Ureter (tissue), 1 donor: ENCODE measurements around the gene ANKRD17. TPM values are rescaled to one million over a fixed set of nuclear protein-coding genes. Genes with fewer than 3 reads are reported as not detected.
A peak's percentile ranks its signal among the peaks of the same experiment; 100 is the strongest.

Experiments
- DNase-seq: peaks from one replicate; pipeline ENCODE4 v3.0.0-alpha.2; 2020; ENCODE audit warnings: low spot score
- total RNA-seq: library from RNA; stranded (reverse); gene quantifications from one replicate; pipeline ENCODE4 v1.2.4, GENCODE V29; 2023
- donor health status: DM: yes; HTN: yes; CAD: no.

Gene ANKRD17
- total RNA-seq, 1 donor from 2014 or later: 101 TPM

DNA sequence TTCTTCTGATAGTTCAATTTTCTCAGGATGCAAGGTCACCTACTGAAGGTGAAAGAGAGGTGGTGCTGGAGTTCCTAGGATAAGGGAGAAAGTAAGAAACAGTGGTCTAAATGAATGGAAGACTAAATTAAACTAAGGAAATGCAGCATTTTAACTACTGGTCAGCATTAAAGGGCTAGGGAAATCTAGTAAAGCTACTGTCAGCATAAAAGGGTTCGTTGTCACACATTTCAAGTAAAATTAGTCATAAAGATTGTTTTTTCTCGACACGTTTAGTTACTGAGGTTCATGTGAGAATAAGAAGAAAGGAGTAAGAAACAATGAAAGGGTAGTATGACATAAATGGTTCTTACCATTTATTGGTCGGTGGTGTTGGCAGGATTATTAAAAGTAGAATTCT, 149.1 kb downstream of the ANKRD17 start:
- DNase-seq: no peak

DNA sequence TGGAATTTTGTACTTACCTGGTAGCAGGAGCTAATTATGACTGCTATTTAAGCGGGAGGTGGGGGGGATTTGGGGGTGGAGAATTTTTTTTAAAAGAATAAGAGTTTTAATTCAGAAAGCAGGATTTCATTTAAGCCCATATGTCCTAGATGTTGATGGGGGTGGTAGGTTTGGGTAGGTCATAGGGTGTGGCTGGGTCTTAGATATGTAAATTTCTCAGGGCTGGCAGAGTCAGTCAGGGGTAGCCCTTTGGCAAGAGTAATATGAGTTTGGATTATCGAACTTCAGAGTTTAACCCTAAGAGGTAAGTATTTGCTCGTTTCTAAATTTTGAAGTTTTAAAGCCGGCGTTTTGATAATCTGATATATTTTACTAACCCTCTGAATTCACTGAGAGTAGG, 153.9 kb downstream of the ANKRD17 start:
- no peak for DNase-seq

DNA sequence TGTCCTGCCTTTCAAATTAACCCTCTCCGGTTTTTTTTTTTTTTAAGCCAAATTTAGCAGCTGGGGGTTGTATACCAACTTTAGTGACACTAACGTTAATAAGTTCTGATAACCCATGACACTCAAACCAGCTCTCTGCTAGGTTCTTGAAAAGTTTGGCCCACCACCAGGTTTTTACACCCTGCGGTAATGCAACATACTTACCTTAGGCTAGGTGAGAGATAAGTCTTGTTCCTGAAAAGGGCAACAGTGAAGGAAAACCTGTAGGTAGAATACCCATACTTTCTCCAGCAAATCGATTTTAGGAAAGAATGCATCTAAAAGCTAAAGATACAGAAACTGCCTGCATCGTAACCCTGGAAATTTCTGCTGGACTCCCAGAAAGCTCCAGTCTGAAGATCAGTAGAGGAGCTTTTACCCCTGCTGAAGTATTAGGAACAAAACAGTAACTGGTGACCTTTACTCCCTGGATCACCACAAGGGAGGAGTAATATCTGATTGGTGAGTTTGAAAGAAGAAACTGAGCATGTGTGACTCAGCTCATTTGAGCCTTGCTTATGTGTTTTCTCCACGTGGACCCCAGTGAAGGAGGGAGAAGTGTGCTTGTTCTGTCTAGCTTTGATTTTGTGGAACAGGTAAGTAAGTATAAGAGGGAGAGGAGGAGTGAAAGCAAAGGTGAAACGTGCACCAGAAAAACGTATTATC, 154.6 kb downstream of the ANKRD17 start:
- no peak for DNase-seq

DNA sequence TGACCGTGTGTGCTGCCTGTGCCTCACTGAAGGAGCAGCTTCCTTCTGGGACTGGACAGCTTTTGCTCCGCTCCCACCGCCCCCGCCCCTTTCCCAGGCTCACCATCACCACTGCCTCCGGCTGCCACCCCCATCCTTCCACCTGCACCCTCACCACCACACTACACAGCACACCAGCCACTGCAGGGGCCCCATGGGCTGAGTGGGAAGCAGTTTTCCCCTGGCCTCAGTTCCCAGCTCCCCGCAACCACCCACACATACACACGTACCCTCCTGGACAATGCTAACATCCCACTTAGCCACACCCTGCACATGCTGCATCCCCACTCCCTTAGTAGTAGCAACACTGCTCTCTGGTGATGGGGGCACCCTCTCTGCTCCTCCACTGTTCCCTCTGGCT, 159.5 kb downstream of the ANKRD17 start:
- DNase-seq: no peak

DNA sequence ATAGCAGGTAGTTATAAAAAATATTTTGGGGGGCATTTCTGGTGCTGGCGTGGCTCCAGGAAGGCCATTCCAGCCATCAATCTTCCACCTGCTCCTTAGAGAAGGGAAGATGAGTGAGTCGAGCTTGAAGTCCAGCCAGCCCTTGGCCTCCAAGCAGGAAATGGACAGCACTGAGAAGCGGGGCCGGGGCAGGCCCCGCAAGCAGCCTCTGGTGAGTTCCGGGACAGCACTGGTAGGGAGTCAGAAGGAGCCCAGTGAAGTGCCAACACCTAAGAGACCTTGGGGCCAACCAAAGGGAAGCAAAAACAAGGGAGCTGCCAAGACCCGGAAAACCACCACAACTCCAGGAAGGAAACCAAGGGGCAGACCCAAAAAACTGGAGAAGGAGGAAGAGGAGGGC, 159.9 kb downstream of the ANKRD17 start:
- DNase-seq: no peak

DNA sequence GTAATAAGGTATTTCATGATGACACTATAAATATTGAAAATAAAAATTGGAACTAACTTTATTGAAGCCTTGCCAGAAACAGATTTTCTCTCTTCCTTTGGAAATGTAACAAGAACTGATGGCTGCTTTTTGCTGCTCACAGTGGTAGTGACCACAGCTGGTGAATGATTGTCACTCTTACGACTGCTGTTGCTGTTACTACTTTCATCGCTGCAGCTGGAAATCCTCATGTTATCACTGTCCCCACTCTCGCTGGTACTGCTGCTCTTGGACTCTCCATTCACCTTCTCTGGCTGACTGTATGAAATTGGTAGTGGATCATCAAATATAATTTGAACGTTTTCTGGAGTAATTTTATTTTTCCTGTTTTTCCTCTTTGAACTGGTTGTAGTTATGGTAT, 160.6 kb downstream of the ANKRD17 start:
- DNase-seq: no peak

DNA sequence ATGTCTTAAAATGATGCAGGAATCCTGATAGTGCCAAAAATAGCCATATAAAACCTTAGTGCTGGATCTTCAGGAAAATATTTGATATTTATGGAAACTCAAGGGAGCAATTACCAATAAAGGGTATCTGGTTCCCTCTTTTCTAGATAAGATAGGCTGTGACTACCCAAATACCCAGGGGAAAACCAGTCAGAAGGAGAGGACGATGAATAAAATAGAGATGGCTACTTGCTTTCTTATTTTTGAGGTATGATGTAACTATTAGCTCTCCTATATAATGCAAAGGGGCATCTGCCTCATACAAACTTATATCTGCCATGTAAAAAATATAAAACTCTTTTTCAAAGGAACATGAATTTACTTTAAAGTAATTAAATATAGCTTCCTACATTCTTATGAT, 165.7 kb downstream of the ANKRD17 start:
- DNase-seq: no peak

DNA sequence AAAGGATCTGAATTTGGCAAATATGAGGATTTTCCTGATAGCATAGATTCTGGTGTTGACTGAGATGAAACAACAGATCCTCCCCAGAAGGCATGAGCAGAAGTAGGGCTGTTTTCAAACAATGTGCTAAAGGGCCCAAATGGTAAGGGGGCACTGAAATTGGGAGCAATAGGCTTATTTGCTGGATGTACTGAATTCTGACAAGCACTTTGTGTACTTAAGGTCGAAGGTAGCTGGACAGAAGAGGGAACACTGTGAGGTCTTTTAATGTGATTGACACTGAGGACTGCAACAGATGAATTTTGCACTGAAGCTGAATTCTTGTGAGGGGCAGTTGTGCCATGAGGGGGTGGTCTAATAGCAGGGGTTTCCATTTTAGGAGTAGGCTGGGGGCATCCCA, 167.9 kb downstream of the ANKRD17 start:
- no peak for DNase-seq

DNA sequence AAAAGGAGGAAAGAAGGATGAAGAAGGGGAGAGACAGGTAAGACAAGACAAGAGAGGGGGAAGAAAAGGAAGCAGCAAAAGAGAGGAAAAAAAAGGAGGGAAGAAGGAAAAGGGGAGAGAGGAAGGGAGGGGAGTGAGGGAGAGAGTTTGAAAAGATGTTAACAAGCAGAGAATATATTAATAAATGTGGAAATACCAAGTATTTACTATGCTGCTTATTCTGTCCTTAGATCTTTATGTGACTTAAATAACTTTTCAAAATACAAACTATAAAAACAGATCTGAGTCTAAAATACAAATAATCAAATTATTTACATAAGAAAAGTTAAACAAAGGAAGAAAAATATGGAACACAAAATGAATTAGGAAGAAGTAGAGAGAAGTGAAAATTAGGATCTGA, 170.7 kb downstream of the ANKRD17 start:
- no peak for DNase-seq

DNA sequence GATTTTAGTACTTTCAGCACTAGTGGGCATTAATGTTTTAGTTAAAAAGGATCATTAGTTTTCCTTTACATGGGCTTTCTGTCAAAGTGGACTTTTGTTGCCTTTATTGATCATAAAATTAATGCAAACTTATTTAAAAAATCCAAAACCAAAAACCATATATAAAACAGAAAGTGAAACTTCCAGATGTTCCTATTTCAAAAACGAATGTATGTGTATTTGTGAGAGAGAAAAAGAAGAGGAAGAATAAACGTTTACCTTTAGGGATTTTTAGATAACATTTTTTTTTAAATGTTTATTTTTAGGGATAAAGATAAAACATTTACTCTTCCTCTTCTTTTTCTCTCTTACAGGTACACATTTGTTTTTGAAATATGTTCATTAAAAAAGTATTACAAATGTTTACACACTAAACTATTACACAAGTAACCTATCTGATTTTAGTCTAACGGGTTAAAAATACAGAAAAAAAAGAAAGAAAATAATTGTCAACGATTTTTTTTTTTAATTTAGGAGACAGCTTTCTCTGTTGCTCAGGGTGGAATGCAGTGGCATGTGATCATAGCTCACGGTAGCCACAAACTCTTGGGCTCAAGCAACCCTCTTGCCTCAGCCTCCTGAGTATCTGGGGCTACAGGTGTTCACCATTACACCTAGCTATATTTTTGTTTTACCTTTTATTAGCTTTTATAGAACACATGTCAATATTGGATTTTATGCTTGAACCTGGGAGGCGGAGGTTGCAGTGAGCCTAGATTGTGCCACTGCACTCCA, 172.3 kb downstream of the ANKRD17 start:
- no peak for DNase-seq

DNA sequence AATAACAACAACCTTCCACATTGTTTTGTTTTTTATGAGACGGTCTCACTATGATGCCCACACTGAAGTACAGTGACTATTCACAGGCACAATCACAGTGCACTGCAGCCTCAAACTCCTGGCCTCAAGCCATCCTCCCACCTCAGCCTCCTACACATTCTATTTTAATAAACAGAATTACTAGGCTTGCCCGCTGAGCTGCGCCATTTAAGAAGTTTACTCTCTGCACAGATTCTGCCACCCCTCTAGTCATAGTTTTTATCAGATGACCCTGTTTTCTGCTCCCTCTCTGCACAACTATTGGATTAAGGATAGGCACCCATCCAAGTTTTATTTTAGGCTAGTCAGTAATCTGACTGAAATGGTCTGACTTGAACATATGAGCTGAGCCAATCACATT, 177.8 kb downstream of the ANKRD17 start:
- DNase-seq: no peak

DNA sequence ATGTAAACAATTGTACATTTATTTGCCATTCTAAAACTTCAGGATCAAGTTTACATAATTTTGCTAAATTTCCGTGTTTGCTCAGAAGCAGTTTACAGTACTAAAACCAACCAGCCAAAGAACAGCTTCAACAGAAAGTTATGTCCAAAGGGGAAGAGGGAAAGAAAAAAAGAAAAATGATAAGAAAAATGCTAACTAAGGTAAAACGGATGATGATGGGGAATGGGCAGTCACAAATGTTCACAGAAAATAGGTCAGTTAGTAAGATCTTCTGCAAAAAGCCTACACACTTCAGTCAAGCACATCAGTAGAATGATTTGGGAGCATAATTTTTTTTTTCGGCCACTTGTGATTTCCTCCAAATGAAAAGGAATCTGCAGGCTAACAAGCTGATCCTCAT, 182.8 kb downstream of the ANKRD17 start:
- no peak for DNase-seq

DNA sequence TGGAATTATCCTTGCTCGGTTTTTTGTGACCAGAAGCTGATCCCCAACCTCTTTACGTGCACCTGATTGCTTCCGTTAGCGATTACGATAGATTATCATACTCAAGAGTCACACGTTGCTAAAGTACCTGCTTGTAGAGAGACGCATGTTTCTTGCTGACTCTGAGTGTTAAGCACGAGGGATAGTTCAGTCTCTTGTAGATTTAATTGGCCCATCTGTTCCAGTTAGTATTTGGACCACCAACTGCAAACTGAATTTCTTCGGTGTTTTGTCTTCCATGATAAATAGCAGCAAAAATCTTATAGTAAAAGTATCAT, 188.6 kb downstream of the ANKRD17 start:
- no peak for DNase-seq

DNA sequence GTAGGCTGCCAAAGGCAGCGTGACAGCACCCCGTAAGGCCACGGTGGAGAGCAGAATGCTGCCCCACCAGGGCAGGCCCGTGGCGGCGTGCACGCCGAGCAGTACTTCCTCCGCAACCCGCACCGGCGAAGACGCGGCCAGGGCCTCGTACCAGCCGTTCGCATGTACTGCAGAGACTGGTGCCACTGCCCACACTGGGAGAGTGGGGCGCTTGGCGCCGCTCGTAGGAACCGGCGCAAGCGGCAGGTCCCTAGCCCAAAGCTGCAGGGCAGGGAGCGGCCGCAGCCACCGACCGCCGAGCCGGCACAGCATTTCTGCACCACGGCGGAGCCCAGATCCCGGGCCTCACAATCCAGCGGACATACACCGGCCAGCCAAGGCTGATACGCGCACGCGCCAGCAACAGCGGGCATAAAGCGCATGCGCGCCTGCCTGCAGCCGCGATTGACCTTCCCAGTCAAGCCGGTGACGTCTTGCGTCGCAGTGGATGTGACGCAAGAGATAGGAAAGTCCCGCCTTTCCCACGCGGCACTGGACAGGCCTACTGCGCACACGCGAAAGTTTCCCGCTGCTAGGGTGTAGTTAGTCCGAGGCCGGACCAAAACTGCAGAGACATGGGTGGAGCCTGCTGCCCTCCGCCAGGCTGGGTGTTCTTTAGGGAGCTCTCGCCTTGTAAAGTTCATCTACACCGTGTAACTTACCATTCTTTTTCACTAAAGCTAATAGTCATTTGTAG, 189.1 kb downstream of the ANKRD17 start, which contains the start of gene COX18:
Gene COX18 (minus strand): TSS at position 379 of the 736 bp plus-strand sequence. CDS start 67 bp downstream, at position 312.
- DNase-seq: peak; percentile 98

DNA sequence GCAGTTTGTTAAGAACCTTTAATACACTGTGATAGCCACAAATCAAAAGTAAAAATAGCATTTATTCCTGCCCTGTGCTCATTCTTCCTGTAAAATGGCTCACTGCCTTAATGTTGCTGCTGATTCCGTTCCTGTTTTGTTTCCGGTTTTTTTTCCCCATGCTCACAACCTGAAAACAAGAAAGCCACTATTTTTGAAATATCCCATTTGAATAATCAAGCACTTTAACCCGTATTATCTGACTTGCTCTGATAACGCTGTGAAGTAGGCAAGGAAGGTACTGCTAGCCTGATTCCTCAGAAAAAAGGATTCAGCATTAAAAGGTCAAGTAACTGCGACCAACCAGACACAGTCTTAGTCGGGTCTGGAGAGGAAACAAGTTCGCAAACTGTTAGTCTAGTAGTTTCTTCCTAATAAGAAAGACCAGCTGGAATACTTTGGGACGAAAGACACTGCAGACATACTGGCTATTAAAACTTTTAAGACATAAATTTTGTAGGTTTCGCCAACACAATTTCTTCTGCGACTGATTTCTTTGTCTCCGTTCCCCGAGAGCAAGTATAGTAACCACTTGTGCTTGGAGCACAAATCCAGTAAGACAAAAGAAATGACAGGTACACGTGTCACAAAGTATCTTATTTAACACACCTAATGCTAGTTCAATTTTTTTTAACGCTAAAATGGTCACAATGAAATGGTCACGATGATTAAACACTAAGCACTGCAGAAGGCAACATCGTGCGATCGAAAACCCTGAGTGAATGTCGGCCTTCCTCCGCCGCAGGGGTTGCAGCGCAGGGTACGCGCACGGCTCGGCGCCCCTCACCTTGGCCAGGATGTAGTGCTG, 189.9 kb downstream of the ANKRD17 start:
- no peak for DNase-seq

DNA sequence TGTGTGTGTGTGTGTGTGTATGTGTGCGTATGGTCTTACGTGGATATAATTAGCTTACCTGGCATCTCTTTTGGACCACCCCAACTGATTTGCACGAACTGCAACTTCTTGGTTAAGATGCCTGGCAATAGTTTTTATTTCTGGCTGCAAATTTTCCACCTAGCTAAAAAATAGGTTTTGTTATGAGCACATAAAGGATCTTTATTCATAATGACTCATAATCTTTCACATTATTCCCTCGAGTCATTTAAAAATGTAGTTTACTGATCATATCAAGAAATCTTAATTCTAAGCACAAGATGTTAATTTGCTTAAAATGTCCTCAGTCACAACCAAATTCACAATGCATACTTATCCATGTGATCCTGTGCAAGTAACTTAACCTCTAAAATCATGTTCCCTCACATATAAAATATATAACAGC, 190.6 kb downstream of the ANKRD17 start:
- DNase-seq: no peak

DNA sequence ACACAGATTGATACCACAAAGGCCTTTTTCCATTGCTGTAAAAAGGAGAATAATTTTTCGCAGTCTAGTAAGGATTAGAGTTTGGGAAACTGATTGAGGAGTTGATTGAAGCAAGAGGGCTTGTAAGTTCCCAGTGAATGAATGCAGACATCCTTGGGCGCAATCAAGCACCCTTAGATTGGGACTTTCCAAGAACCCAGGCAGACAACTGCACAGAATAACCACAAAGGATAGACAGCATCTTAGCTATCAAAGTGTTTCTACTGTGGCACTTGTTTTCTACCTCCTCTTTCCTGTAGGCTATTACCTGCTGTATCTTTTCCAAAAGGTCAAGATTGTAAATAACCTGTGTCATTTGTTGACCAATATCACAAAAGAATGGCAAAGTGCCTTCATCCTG, 191.7 kb downstream of the ANKRD17 start:
- no peak for DNase-seq

DNA sequence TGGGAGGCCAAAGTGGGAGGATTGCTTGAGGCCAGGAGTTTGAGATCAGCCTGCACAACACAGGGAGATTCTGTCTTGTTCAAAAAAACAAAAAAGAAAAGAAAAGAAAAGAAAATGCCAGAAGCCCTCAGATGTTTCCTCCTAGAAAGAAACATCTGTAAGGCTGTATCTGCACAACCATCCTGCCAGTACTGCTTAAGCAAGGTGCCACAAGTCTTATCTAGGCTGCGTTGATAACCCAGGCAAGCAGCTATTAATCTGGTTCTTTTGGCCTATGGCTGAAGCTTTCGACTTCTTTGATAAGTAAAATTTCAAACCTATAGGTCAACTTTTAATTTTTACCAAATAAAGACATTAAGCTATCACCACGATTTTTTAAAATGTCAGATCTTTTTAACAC, 192.2 kb downstream of the ANKRD17 start:
- no peak for DNase-seq

DNA sequence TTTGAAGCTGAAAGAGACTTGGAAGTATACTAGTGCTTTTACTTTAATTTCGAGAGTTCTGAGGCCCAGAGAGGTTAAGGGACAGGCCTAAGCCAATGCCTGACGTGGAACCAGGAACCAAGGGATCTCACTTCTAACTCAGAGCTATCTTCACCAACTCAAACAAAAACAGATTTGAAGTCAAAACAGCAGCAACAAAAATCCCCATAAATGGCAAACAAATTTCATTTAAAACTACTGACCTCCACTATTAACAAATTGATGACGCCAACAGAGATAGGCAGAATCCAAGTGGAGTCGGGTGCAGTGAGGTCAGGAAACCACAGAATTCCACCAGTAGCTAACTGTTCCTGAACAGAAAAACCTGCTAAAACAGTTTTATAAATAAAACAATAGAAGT, 194.1 kb downstream of the ANKRD17 start:
- DNase-seq: no peak

DNA sequence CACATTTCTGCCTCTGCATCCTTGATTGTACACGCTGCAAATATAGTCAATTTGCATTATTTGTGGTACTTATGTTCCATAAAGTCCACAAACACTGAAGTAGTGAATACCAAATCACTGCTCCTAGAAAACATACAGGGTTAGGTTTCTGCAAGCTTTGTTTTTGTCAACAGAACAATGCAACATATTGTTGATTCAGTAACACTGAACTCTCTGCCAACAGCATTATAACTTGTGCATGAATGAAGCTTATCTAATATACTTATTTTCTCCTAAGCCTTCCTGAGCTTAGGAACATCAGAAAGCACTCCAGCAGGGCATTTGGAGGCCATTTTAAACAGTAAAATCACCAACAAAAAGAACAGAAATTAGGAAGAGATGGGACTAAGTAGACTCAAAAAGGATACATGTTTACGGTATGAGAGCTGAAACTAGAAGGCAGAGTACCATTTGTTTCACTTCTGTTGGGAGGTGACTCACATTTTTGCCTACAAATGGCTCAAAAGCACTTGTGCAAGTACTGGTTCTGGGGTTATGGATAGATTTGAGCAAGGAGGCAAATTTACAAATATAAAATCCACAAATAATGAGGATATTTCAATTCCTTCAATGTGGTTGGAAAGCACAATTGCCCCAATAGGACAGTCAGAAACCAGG, 203.2 kb downstream of the ANKRD17 start:
- no peak for DNase-seq

DNA sequence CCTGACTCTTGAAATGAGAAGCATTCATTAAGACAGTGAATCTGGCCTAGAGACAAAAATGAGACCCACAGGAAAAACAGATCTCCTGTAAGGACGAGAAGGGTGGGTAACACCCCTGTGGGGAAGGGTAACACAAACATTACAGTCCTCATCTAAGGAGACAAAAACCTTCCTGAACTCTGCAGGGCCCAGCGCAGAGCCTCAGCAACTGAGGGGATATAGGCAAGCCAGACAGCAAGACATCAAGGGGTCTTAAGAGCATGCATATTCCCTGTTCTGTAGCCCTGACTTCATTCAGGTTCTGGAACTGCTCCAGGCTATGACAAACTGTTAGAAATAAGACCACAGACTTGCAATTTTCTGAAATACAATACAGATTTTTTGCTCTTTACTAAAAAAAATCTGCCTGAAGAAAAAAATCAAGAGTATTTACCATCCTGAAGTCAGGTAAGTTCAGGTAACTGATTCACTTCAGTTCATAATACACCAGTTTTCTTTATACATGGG, 204.6 kb downstream of the ANKRD17 start:
- DNase-seq: no peak
